H9 (cell line): ENCODE results near the gene JKAMP. TPM values are rescaled to one million over a fixed set of nuclear protein-coding genes. Genes with fewer than 3 reads are reported as not detected.

Source experiments
- DNase-seq: peaks from one replicate; pipeline ENCODE4 v3.0.0-alpha.2; 2017
- H2AFZ ChIP-seq: one replicate; pipeline ENCODE4 v1.6.1; 2013; ENCODE audit warnings: mild to moderate bottlenecking, low read length, control low read depth, moderate library complexity
- H2AK5ac ChIP-seq: 2 replicates; pipeline ENCODE4 v1.6.1; 2013; ENCODE audit warnings: low read length, control low read depth, mixed read lengths; ENCODE audit not compliant: insufficient read length
- H2BK120ac ChIP-seq: one replicate; pipeline ENCODE4 v1.6.1; 2013; ENCODE audit warnings: low read depth, mild to moderate bottlenecking, low read length, control low read depth, inconsistent platforms; ENCODE audit not compliant: poor library complexity, severe bottlenecking
- H2BK12ac ChIP-seq: 2 replicates; pipeline ENCODE4 v1.6.1; 2013; ENCODE audit warnings: low read length, control low read depth, mixed read lengths, low read depth; ENCODE audit not compliant: insufficient read length
- H2BK15ac ChIP-seq: 2 replicates; pipeline ENCODE4 v1.6.1; 2013; ENCODE audit warnings: low read depth, low read length, control low read depth
- H2BK20ac ChIP-seq: one replicate; pipeline ENCODE4 v1.6.1; 2013; ENCODE audit warnings: low read depth, mild to moderate bottlenecking, low read length, control low read depth, inconsistent platforms; ENCODE audit not compliant: poor library complexity, severe bottlenecking
- H2BK5ac ChIP-seq: 2 replicates; pipeline ENCODE4 v1.6.1; 2013; ENCODE audit warnings: low read length, control low read depth, mixed read lengths; ENCODE audit not compliant: insufficient read length
- H3K14ac ChIP-seq: 2 replicates; pipeline ENCODE4 v1.6.1; 2013; ENCODE audit warnings: low read length, control low read depth; ENCODE audit not compliant: insufficient read depth
- H3K18ac ChIP-seq: 2 replicates; pipeline ENCODE4 v1.6.1; 2013; ENCODE audit warnings: low read depth, mild to moderate bottlenecking, mixed read lengths, low read length, control low read depth; ENCODE audit not compliant: insufficient read length
- H3K23ac ChIP-seq: 2 replicates; pipeline ENCODE4 v1.6.1; 2013; ENCODE audit warnings: low read length, control low read depth, mixed read lengths, low read depth; ENCODE audit not compliant: insufficient read length
- H3K23me2 ChIP-seq: 2 replicates; pipeline ENCODE4 v1.6.1; 2013; ENCODE audit warnings: low read depth, mild to moderate bottlenecking, mixed read lengths, low read length, control low read depth; ENCODE audit not compliant: insufficient read length, poor library complexity, severe bottlenecking
- H3K27ac ChIP-seq: 2 replicates; pipeline ENCODE4 v1.5.1; 2013; ENCODE audit warnings: low read length, control low read depth, mixed read lengths, low read depth; ENCODE audit not compliant: insufficient read length
- H3K27me3 ChIP-seq: 2 replicates; pipeline ENCODE4 v1.6.1; 2013; ENCODE audit warnings: low read length, control low read depth, inconsistent platforms; ENCODE audit not compliant: insufficient read depth
- H3K4ac ChIP-seq: 2 replicates; pipeline ENCODE4 v1.6.1; 2013; ENCODE audit warnings: low read depth, mild to moderate bottlenecking, control low read depth, inconsistent platforms, low read length, moderate library complexity
- H3K4me1 ChIP-seq: 2 replicates; pipeline ENCODE4 v1.6.1; 2013; ENCODE audit warnings: low read length, control low read depth, inconsistent platforms; ENCODE audit not compliant: insufficient read depth
- H3K4me2 ChIP-seq: 2 replicates; pipeline ENCODE4 v1.6.1; 2013; ENCODE audit warnings: low read length, control low read depth, mixed read lengths; ENCODE audit not compliant: insufficient read length, insufficient read depth
- H3K56ac ChIP-seq: 2 replicates; pipeline ENCODE4 v1.6.1; 2013; ENCODE audit warnings: low read depth, mild to moderate bottlenecking, mixed read lengths, low read length, control low read depth; ENCODE audit not compliant: insufficient read length
- H3K79me1 ChIP-seq: 2 replicates; pipeline ENCODE4 v1.6.1; 2013; ENCODE audit warnings: low read depth, mild to moderate bottlenecking, moderate library complexity, low read length, control low read depth, inconsistent platforms; ENCODE audit not compliant: insufficient read depth, poor library complexity, severe bottlenecking
- H3K79me2 ChIP-seq: 2 replicates; pipeline ENCODE4 v1.6.1; 2013; ENCODE audit warnings: low read length, control low read depth, inconsistent platforms; ENCODE audit not compliant: insufficient read depth
- H3K9ac ChIP-seq: 2 replicates; pipeline ENCODE4 v1.6.1; 2013; ENCODE audit warnings: low read length, control low read depth, mixed read lengths; ENCODE audit not compliant: insufficient read length; ENCODE audit errors: extremely low read depth
- H3K9me3 ChIP-seq: one replicate; pipeline ENCODE4 v1.6.1; 2013; ENCODE audit warnings: low read depth, low read length, inconsistent platforms; ENCODE audit not compliant: control insufficient read depth
- H3T11ph ChIP-seq: one replicate; pipeline ENCODE4 v1.6.1; 2013; ENCODE audit warnings: mild to moderate bottlenecking, low read length, control low read depth, inconsistent platforms
- H4K20me1 ChIP-seq: one replicate; pipeline ENCODE4 v1.6.1; 2013; ENCODE audit not compliant: control insufficient read depth, insufficient read length, insufficient read depth
- H4K5ac ChIP-seq: 2 replicates; pipeline ENCODE4 v1.6.1; 2013; ENCODE audit warnings: low read depth, mild to moderate bottlenecking, mixed read lengths, low read length, control low read depth; ENCODE audit not compliant: insufficient read length
- H4K8ac ChIP-seq: replicated peaks from 2 replicates; pipeline ENCODE4 v1.6.1; 2013; ENCODE audit warnings: low read length, control low read depth, mixed read lengths, low read depth; ENCODE audit not compliant: insufficient read length
- H4K91ac ChIP-seq: 2 replicates; pipeline ENCODE4 v1.6.1; 2013; ENCODE audit warnings: low read depth, mild to moderate bottlenecking, moderate library complexity, mixed read lengths, low read length, control low read depth; ENCODE audit not compliant: insufficient read length
- H3K27ac Mint-ChIP-seq, 3 experiments: 2 replicates in 2 of 3; 3 replicates in 1 of 3; pipeline ENCODE4 v1.8.0; 2020 to 2021; ENCODE audit warnings: mixed read lengths in 3 of 3, mild to moderate bottlenecking in 1 of 3, moderate library complexity in 1 of 3
- H3K27me3 Mint-ChIP-seq: 2 replicates; pipeline ENCODE4 v1.8.0; 2021; ENCODE audit warnings: low read depth, mild to moderate bottlenecking, moderate library complexity, mixed read lengths
- H3K36me3 Mint-ChIP-seq, 3 experiments: 2 replicates in 2 of 3; 3 replicates in 1 of 3; pipeline ENCODE4 v1.8.0; 2020 to 2021; ENCODE audit warnings: low read depth in 3 of 3, mixed read lengths in 3 of 3; ENCODE audit not compliant: insufficient read depth in 1 of 3
- H3K4me1 Mint-ChIP-seq, 2 experiments: 2 replicates each; pipeline ENCODE4 v1.8.0; 2020; ENCODE audit warnings: mixed read lengths in 2 of 2
- H3K4me3 Mint-ChIP-seq, 2 experiments: 2 replicates in 1 of 2; 3 replicates in 1 of 2; pipeline ENCODE4 v1.8.0; 2020 to 2021; ENCODE audit warnings: mild to moderate bottlenecking in 2 of 2, mixed read lengths in 2 of 2, moderate library complexity in 1 of 2
- H3K9me3 Mint-ChIP-seq, 2 experiments: 2 replicates in 1 of 2; 3 replicates in 1 of 2; pipeline ENCODE4 v1.8.0; 2020; ENCODE audit warnings: mild to moderate bottlenecking in 2 of 2, mixed read lengths in 2 of 2, moderate library complexity in 1 of 2
- WGBS: extraction: QIAGEN DNeasy Blood & Tissue Kit; methylation state at CpG from one replicate; pipeline ENCODE4 v1.1.7; 2013; ENCODE audit warnings: missing lambda C conversion rate, low lambda C conversion rate, mixed read lengths; ENCODE audit not compliant: insufficient read length; ENCODE audit errors: extremely low coverage; 5-methylcytosine and 5-hydroxymethylcytosine counted together
- total RNA-seq: library from RNA; stranded (reverse); gene quantifications from 2 replicates; pipeline ENCODE4 v1.2.1, GENCODE V29; 2021
- TF ChIP-seq, protein P1 (sequence below): fragments of 200-600 bp; sonication (generic); conservative IDR thresholded peaks from 3 replicates; pipeline ENCODE4 v1.8.0; 2021; ENCODE audit warnings: antibody characterized with exemption, mild to moderate bottlenecking

Gene JKAMP
- total RNA-seq, 1 experiment from 2014 or later: 33.8 TPM

DNA sequence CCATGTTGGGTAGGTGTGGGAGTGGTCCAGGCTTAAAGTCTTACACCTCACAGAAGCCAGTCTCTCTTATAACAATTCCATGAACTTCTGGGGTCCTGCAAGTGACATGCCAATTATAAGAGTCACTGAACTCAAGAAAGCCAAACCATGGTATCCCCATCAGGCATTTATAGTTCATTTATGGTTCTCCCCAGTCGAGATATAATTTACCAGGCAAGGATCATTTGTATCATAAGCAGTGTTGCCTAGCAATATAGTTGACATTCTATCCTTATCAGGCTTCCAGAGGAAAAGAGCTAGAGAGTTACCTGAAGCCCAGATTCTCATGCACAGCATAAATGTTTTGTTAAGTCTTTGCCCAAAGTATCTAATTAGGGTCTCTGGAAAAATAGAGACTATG lies 8.1 kb downstream of the JKAMP start:
- no peaks in the 10 kb centered on the region for H3K4me1 Mint-ChIP-seq
- Histone ChIP-seq H3K79me2 (no peaks in the 10 kb centered on the region), H2AFZ (no peak overlapping the region), H3K14ac (no peak overlapping the region), H3T11ph (no peak overlapping the region), H3K4me2 (no peak overlapping the region), H2BK20ac (no peak overlapping the region), H4K20me1 (no peaks in the 10 kb centered on the region), H2BK12ac (no peak overlapping the region), H3K23me2 (no peaks in the 10 kb centered on the region), H3K9ac (no peak overlapping the region), H3K4me1 (no peaks in the 10 kb centered on the region), H3K27ac (no peak overlapping the region), H2BK15ac (no peak overlapping the region), H3K56ac (no peak overlapping the region), H4K8ac (no peak overlapping the region), H3K4ac (no peak overlapping the region), H2BK5ac (no peak overlapping the region), H4K91ac (no peak overlapping the region), H3K27me3 (no peaks in the 10 kb centered on the region), H3K18ac (no peak overlapping the region), H4K5ac (no peak overlapping the region), H2BK120ac (no peak overlapping the region), H3K79me1 (peaks cover 3% of the 10 kb centered on the region), H3K9me3 (no peaks in the 10 kb centered on the region), H3K23ac (no peak overlapping the region), H2AK5ac (no peak overlapping the region)
- no peaks in the 10 kb centered on the region for H3K9me3 Mint-ChIP-seq
- no peak for DNase-seq
- peaks cover 40 to 80% (median 79%) of the 10 kb centered on the region in 3 experiments for H3K36me3 Mint-ChIP-seq
- WGBS: no CpG with 5 or more reads among the region's 1 CpG
- H3K27ac Mint-ChIP-seq: no peak overlapping the region
- TF ChIP-seq, protein P1, sequence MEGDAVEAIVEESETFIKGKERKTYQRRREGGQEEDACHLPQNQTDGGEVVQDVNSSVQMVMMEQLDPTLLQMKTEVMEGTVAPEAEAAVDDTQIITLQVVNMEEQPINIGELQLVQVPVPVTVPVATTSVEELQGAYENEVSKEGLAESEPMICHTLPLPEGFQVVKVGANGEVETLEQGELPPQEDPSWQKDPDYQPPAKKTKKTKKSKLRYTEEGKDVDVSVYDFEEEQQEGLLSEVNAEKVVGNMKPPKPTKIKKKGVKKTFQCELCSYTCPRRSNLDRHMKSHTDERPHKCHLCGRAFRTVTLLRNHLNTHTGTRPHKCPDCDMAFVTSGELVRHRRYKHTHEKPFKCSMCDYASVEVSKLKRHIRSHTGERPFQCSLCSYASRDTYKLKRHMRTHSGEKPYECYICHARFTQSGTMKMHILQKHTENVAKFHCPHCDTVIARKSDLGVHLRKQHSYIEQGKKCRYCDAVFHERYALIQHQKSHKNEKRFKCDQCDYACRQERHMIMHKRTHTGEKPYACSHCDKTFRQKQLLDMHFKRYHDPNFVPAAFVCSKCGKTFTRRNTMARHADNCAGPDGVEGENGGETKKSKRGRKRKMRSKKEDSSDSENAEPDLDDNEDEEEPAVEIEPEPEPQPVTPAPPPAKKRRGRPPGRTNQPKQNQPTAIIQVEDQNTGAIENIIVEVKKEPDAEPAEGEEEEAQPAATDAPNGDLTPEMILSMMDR: no peak
- H3K27me3 Mint-ChIP-seq: no peaks in the 10 kb centered on the region
- H3K4me3 Mint-ChIP-seq: no peak overlapping the region
